LHCN-M2 (cell line): ENCODE data around the gene KNG1. TPM values are rescaled to one million over a fixed set of nuclear protein-coding genes. Genes with fewer than 3 reads are reported as not detected.
"Not testable (repeated sequence)": the region's sequence is repeated elsewhere in the genome, so short reads cannot be mapped to it uniquely, and the experiment has no call there.

Experiments
- DNase-seq: peaks from one replicate; pipeline ENCODE4 v3.0.0-alpha.2; 2012; ENCODE audit warnings: low read depth
- polyA plus RNA-seq: library from polyadenylated mRNA; unstranded; fragments of >200 nt; gene quantifications from one replicate; pipeline ENCODE4 v1.2.1, GENCODE V29; 2012; ENCODE audit warnings: missing spikeins
- total RNA-seq: library from RNA; depleted of rRNA; stranded (reverse); fragments of >200 nt; gene quantifications from 2 replicates; pipeline ENCODE4 v1.2.3, GENCODE V29; 2014; rRNA removed

The KNG1 gene
- total RNA-seq: not detected in 2 replicates
- not detected for polyA plus RNA-seq

DNA sequence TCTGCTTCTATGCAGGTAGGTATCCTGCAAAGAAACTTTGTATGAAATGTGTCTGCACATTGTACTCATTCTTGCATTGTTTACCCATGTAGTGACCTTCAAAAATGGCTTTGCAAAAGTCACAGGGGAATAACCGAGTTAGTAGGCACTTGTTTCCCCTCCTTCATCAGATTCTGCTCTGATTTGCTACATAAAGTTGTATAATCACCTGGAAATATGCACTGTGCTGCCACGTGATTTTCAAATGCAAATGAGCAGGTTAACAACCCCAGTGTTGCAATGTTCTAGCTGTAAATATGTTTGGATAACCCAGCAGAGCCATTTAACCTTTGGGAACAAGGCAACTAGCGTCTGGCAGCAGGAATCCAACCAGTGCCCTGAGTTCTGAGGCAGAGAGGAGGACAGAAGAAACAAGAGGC, at the start of gene KNG1:
TSS of gene KNG1 (plus strand) at position 321 of the 419 bp plus-strand sequence. CDS start 184 bp downstream, outside the sequence.
- no peak for DNase-seq

DNA sequence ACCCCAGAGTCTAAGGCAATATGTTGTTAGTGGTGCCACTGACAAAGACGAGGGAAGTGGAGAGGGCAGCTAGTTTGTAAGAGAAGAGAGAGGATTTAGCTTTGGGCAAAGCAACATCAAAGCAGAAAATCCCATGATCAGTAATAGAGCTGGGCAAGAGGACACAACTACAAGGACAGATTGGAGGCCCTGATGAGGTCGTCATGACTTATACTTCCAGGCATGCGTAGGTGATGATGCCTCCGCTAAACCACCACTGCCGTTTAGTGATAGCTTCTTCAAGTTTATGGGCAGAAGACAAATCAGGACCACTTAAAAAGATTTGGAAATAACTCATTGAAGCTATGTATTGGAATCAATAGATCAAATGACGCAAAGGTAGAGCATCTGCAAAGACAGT, 48.7 kb upstream of the KNG1 start:
- no peak for DNase-seq

DNA sequence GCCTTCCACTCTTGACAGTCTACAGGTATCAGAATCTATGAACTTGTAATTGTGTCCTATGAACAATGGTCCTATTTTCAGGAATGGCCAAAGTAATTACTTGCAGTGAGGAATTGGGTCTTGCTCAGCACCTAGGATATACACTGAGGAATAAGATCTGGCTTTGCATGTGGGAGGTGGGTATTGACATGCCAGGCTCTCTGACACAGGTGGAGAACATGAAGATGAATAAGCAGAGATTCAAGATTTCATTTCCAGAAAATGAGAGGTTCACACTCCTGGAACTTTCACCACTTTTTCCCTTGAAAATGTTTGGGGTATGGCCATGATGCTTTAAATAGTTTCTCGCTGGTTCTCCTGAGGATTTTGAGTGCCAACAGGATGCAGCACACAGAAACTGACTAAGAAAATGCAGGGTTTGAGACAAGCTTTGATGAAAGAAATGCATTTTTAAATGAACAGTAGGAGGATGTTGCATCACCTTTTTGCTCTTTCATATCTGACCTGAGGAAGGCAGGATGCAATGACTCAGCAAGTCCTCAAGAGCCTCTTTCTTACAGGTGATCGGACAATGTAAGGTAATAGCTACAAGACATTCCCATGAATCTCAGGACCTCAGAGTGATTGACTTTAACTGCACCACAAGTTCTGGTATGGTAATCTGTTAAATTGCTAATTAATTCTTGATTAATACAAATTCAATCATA, 47.6 kb upstream of the KNG1 start:
- no peak for DNase-seq

DNA sequence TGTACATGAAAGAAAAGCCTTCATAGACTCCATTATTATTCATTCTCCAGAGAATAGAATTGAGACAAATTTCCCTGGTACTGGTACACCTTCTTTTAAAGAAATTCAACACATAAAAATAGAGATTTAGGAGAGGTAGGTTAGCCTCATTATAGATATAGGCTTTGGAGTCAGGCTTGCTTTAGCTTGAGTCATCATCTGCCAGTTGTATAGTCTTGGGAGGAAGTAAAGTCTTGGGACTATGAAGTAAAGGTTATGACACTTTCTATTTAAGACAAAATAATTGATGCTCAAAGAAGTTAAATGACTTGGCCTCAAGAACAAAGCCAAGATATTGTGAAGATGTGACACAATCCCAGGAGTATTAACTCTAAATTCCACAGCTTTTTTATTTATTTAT, 47.0 kb upstream of the KNG1 start:
- no peak for DNase-seq

DNA sequence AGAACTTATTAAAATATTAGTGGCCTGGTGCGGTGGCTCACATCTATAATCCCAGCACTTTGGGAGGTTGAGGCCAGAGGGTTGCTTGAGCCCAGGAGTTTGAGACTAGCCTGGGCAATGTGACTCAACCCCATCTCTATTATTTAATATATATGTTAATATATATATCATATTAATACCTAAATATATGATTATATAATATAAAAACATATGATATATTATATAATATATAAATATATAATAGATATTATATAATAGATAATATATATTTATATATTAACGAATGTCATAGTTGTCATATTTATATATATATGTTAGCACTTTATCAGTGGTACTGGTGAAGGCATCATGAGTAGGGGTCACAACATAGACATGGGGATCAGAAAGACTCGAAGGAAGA, 46.1 kb upstream of the KNG1 start:
- DNase-seq: no peak

DNA sequence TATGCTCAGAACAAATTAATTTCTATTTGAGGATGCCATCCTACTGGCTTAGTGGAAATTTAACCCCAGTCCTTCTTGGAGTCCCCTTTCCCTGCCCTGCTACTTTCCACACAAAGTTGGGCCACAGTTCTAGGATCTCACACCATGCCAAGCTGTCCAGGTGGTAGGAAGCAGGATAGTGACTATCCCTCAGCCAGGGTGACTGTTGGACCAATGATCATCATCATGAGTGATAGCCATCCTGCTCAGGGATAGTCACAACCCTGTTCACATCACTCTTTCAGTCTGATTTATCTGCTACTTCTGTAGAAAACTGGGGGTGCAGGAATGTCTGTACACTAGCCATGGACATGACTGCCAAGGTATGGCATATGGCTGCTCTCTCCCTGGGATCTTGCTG, 38.6 kb upstream of the KNG1 start:
- DNase-seq: no peak

DNA sequence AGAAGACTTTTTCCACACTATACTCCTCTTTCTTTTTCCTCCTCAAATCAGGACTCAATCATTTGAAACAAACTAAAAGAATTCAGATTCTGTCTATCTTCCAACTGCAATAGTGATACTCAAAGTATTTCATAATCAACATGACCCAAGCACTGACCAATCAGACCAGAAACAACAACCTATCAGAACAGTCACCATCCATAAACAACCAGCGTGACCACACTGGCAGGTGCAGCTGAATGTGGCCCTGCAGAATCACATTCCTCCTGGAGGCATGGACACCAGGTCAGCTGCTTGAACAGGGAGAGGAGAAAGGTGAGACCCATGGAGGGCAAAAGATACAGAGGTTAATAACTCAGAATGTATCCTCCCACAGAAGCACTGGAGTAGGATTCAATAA, 38.0 kb upstream of the KNG1 start:
- no peak for DNase-seq

DNA sequence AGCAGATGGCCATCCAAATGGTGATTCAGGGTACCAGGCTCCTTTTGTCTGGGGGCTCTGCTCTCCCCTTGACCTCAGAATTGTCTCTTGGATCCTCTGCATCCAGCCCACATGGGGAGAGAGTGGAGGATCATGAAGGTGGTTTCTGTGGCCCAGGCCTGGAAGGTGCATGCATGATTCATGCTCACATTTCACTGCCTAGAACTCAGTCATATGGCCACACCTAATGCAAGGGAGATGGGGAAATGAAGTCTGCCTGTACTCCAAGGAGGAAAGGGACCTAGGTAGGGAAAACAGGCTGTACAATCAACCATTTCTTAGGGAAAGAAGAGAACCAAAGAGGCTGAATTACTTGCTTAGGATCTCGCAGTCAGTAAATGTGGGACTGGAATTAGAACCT, 36.3 kb upstream of the KNG1 start:
- no peak for DNase-seq

DNA sequence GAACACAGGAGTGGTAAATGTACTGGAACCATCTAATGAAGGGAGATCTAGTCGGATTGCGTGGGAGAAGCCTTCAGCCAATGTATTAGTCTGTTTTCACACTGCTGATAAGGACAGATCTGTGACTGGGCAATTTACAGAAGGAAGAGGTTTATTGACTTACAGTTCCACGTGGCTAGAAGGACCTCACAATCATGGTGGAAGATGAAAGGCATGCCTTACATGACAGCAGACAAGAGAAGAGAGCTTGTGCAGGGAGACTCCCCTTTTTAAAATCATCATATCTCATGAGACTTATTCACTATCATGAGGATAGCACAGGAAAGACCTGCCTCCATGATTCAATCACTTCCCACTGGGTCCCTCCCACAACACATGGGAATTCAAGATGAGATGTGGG, 34.3 kb upstream of the KNG1 start:
- DNase-seq: no peak

DNA sequence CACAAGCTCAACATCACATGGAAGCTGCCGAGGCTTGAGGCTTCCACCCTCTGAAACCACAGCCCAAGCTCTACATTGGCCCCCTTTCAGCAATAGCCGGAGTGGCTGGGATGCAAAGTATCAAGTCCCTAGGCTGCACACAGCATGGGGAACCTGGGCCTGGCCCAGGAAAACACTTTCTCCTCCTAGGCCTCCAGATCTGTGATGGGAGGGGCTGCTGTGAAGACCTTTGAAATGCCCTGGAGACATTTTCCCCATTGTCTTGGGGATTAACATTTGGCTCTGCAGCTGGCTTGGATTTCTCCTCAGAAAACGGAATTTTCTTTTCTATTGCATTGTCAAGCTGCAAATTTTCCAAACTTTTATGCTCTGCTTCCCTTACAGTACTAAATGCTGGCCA, 33.2 kb upstream of the KNG1 start:
- DNase-seq: no peak

DNA sequence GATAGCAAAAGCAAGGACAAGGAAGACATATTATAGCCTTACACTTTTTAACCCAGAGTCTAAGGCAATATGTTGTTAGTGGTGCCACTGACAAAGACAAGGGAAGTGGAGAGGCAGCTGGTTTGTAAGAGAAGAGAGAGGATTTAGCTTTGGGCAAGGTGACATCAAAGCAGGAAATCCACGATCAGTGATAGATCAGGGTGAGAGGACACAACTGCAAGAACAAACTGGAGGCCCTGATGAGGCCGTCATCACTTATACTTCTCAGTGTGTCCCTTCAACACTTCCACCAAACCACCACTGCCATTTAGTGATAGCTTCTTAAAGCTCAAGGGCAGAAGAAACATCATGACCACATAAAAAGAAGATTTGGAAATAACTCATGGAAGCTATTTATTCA, 30.7 kb upstream of the KNG1 start:
- not testable (repeated sequence) for DNase-seq

DNA sequence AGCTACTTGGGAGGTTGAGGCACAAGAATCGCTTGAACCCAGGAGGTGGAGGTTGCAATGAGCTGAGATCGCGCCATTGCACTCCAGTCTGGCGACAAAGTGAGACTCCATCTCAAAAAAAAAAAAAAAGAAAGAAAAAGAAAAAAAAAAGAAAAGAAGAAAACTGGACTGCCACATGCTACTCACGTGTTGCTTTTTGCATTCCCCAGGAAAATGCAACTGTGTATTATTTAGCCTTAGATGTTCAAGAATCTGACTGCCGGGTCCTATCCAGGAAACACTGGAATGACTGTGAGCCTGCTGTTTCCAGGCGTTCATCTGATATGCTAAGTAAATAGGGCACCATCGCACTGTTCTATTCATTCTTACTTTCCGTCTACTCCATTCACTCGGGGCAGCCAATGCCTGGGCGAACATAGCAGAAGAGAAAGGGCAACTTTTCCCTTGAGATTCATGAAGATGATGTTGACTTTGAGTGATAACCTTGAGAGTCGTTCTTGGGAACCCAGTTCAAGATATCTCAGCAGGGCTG, 30.0 kb upstream of the KNG1 start:
- DNase-seq: no peak

DNA sequence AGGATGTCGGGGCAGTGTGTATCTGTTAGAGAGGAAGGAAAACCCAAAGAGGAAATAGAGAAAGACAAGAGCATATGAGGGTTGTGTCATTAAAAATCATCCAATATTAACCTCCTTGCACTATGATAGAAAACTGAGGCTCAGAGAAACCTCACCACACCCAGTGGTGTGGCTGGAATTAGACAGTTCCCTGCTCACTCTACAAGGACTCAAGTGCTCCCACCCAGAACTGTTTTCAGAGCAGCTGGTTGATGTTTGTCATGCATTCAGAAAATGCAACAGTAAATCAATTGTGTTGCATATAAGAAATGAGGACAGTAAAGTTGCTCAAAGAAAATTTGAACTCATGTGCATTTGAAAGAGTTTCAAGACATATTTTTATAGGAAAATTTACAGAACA, 26.9 kb upstream of the KNG1 start:
- not testable (repeated sequence) for DNase-seq

DNA sequence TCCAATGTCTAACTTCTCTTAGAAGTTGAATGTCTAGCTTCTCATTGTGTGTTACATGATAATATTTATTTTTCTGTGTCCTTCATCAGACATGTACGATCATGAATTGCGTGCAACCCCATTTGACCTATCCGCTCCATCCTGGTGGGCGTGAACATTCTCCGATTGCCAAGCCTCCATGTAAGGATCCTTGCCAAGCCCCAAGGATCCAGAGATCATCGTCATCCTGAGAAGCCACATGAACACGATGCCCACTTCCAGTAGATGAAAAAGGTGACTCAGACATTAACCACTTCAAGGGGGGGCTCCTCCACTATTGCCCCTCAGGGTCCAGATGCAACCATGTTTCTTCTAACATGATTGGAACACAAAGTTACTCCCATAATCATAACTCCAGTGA, 25.5 kb upstream of the KNG1 start:
- no peak for DNase-seq

DNA sequence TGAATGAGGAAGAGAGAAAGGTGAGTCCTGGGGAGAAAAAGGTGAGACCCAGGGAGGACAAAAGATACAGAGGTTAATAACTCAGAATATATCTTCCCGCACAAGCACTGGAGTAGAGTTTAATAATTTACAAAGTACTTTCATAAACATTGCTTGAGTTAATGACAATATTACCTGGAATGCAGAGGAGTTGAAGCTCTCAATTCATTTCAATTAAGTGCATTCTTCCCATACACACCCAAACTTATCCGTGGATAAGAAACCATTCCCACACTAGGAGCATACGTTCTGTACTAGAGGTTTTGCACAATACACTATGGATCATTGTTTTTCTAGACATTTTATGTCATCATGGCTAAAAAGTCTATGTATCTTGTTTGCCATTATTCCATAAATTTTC, 23.3 kb upstream of the KNG1 start:
- no peak for DNase-seq

DNA sequence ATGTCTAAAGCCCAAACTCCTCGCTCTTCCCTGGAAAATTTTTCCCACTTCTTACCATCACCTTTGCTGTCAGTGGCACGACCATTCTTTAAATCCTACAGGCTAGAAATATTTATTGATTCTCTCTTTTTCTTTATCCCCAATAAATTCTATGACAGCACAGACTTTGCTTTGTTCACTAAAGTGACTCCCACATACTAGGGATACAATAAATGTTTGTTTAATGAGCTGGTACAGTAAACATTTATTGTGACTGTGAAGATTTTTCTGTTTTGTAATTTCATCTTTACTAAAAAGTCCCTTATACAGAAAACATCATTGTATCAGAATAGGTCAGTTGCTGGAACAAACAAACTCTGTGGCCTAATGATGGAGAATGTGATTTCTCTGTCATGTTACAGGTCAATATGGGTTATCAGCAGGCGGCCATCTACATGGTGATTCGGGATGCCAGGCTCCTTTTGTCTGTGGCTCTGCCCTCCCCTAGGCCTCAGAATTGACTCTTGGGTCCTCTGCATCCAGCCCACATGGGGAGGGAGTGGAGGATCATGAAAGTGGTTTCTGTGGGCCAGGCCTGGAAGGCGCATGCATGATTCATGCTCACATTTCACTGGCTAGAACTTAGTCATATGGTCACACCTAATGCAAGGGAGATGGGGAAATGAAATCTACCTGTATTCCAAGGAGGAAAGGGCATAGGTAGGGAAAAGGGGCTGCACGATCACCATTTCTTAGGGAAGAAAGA, 22.7 kb upstream of the KNG1 start:
- no peak for DNase-seq

DNA sequence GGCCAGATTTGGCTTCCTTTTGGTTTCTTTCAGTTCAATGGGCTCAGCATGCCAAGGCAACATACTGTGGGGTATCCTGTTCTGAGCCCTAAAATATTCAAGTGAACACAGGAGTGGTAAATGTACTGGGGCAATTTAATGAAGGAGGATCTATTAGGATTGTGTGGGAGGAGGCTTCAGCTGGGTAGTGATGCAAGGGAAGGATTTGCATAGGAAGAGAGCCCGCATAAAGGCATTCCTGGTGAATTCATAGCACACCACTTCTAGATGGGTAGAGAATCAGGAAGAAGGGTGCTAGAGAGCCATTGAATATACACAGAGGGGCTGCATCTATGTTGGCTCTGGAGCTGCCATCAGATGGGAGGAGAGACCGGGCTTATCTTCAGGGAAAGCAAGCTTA, 20.6 kb upstream of the KNG1 start:
- no peak for DNase-seq

DNA sequence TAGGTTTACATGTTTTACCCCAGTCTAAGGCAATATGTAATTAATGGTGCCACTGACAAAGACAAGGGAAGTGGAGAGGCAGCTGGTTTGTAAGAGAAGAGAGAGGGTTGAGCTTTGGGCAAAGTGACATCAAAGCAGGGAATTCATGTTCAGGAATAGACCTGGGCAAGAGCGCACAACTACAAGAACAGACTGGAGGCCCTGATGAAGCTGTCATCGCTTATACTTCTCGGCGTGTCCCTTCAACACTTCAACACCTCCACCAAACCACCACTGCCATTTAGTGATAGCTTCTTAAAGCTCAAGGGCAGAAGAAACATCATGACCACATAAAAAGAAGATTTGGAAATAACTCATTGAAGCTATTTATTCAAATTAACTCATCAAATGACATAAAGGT, 19.6 kb upstream of the KNG1 start:
- DNase-seq: no peak

DNA sequence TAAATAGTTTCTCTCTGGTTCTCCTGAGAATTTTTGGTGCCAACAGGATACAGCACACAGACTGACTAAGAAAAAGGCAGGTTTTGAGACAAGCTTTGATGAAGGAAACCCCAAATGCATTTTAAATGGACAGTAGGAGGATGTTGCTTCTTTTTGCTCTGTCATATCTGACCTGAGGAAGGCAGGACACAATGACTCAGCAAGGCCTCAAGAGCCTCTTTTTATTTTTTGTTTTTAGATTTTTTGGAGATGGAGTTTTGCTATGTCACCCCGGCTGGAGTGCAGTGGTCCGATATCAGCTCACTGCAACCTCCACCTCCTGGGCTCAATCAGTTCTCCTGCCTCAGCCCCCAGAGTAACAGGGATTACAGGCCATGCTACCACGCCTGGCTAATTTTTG, 16.9 kb upstream of the KNG1 start:
- no peak for DNase-seq

DNA sequence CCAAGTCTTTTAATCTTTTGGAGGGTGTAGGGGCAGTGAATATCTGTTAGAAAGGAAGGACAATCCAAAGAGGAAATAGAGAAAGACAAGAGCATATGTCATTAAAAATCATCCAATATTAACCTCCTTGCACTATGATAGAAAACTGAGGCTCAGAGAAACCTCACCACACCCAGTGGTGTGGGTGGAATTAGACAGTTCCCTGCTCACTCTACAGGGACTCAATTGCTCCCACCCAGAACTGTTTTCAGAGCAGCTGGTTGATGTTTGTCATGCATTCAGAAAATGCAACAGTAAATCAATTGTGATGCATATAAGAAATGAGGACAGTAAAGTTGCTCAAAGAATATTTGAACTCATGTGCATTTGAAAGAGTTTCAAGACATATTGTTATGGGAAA, 14.7 kb upstream of the KNG1 start:
- DNase-seq: not testable (repeated sequence)

DNA sequence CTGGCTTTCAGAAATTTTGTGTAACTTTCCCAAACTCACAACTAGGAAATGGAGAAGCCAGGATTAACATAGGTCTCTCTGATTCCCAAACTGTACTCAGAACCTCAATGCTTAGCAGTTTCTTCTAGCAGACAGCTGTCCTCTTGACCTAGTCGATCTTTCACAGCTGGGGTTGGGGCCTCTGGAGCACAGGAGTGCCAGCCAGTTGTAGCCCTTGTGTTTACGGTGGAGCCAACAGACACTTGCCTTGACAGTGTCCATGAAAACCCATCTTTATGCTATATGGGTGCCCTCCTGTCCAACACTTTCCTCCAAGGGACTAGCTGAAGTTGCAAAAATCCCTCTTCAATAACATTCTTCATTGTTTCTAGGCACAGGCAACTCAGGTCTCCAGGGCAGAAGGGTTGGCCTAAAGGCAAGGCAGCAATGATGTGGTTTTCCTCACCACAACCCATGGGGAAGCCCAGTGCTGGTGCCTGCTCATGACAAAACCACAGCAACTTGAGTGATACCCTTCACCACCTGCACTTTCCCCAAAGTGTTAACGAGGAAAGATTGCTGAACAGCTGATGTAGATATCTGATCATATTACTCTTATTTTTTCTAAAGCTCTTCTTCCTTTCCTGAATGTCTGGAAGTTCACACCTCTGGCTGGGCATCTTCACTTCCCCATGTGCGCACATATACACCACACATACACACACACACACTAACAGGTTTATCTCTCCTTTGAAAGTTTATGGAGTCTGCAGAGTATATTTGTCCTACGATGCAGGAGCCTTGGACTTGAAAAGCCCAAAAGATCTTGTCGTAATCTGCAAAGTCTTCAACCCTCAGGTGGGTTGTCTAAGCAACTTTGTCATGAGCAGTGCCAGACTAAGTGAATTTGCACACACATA, 11.0 kb upstream of the KNG1 start:
- DNase-seq: peak; percentile 2
